ENCODE measurements around the gene RPS21. TPM values are rescaled to one million over a fixed set of nuclear protein-coding genes. Genes with fewer than 3 reads are reported as not detected.

Gene RPS21
- polyA plus RNA-seq, 4 donors: 2,127 to 8,814 (median 3,344) TPM

- Histone ChIP-seq H3K4me1 (ENCODE audit: control insufficient read depth in 3 of 3, insufficient read depth in 2 of 3, low read depth in 1 of 3, low read length in 2 of 3) (peaks cover 0 to 15% (median 5%) of the 10 kb centered on the region in 3 donors), H3K36me3 (ENCODE audit: control insufficient read depth in 3 of 3, insufficient read depth in 2 of 3, low read depth in 1 of 3, low read length in 3 of 3) (peaks cover 0 to 93% (median 10%) of the 10 kb centered on the region in 3 donors), H3K4me3 (ENCODE audit: low read depth in 1 of 3, low read length in 3 of 3) (no peak overlapping the region), H3K27ac (ENCODE audit: low read depth in 1 of 3, low read length in 2 of 3) (no peak overlapping the region), H3K27me3 (ENCODE audit: control insufficient read depth in 3 of 3, insufficient read depth in 3 of 3, low read length in 3 of 3) (no peaks in the 10 kb centered on the region), H3K9me3 (ENCODE audit: control insufficient read depth in 2 of 2, insufficient read depth in 1 of 2, low read depth in 1 of 2, low read length in 1 of 2) (no peaks in the 10 kb centered on the region)
- WGBS, 3 donors: 86 to 91% (median 90%) methylated on average over 20 to 21 of the region's 21 CpGs
- DNase-seq: no peak
- FAIRE-seq: no peak
These were observed 5.9 kb downstream of the RPS21 start for GRCh38 chr20:62392621-62393334.

GRCh38 chr20:62393335-62393665, 6.4 kb downstream of the RPS21 start:
- Histone ChIP-seq H3K27me3 (ENCODE audit: control insufficient read depth in 3 of 3, insufficient read depth in 3 of 3, low read length in 3 of 3) (no peaks in the 10 kb centered on the region), H3K4me1 (ENCODE audit: control insufficient read depth in 3 of 3, insufficient read depth in 2 of 3, low read depth in 1 of 3, low read length in 2 of 3) (peaks cover 0 to 10% (median 0%) of the 10 kb centered on the region in 3 donors), H3K36me3 (ENCODE audit: control insufficient read depth in 3 of 3, insufficient read depth in 2 of 3, low read depth in 1 of 3, low read length in 3 of 3) (peaks cover 0 to 90% (median 10%) of the 10 kb centered on the region in 3 donors), H3K27ac (ENCODE audit: low read depth in 1 of 3, low read length in 2 of 3) (no peak overlapping the region), H3K9me3 (ENCODE audit: control insufficient read depth in 2 of 2, insufficient read depth in 1 of 2, low read depth in 1 of 2, low read length in 1 of 2) (no peaks in the 10 kb centered on the region), H3K4me3 (ENCODE audit: low read depth in 1 of 3, low read length in 3 of 3) (no peak overlapping the region)
- WGBS, 3 donors: 79 to 87% (median 79%) methylated on average over 12 of the region's 12 CpGs
- FAIRE-seq: no peak
- no peak for DNase-seq

GRCh38 chr20:62393830-62394229, 6.9 kb downstream of the RPS21 start:
- DNase-seq (no peak), FAIRE-seq (no peak)
- WGBS, 3 donors: 91 to 92% (median 92%) methylated on average over 22 to 24 of the region's 24 CpGs
- Histone ChIP-seq H3K36me3 (ENCODE audit: control insufficient read depth in 3 of 3, insufficient read depth in 2 of 3, low read depth in 1 of 3, low read length in 3 of 3) (peaks cover 0 to 89% (median 10%) of the 10 kb centered on the region in 3 donors), H3K27ac (ENCODE audit: low read depth in 1 of 3, low read length in 2 of 3) (no peak overlapping the region), H3K4me1 (ENCODE audit: control insufficient read depth in 3 of 3, insufficient read depth in 2 of 3, low read depth in 1 of 3, low read length in 2 of 3) (peaks cover 0 to 5% (median 0%) of the 10 kb centered on the region in 3 donors), H3K9me3 (ENCODE audit: control insufficient read depth in 2 of 2, insufficient read depth in 1 of 2, low read depth in 1 of 2, low read length in 1 of 2) (no peaks in the 10 kb centered on the region), H3K27me3 (ENCODE audit: control insufficient read depth in 3 of 3, insufficient read depth in 3 of 3, low read length in 3 of 3) (no peaks in the 10 kb centered on the region), H3K4me3 (ENCODE audit: low read depth in 1 of 3, low read length in 3 of 3) (no peak overlapping the region)

- H3K27ac ChIP-seq (ENCODE audit: low read depth in 1 of 3, low read length in 2 of 3): no peak overlapping the region
- H3K9me3 ChIP-seq (ENCODE audit: control insufficient read depth in 2 of 2, insufficient read depth in 1 of 2, low read depth in 1 of 2, low read length in 1 of 2): no peaks in the 10 kb centered on the region
- DNase-seq (no peak), FAIRE-seq (no peak)
- no peaks in the 10 kb centered on the region for H3K27me3 ChIP-seq (ENCODE audit: control insufficient read depth in 3 of 3, insufficient read depth in 3 of 3, low read length in 3 of 3)
- no peak overlapping the region for H3K4me3 ChIP-seq (ENCODE audit: low read depth in 1 of 3, low read length in 3 of 3)
- H3K4me1 ChIP-seq (ENCODE audit: control insufficient read depth in 3 of 3, insufficient read depth in 2 of 3, low read depth in 1 of 3, low read length in 2 of 3): no peaks in the 10 kb centered on the region
- 93 to 95% (median 93%) methylated on average over 44 of the region's 44 CpGs for WGBS, 3 donors
- H3K36me3 ChIP-seq (ENCODE audit: control insufficient read depth in 3 of 3, insufficient read depth in 2 of 3, low read depth in 1 of 3, low read length in 3 of 3): peaks cover 0 to 82% (median 8%) of the 10 kb centered on the region in 3 donors
These were observed 7.6 kb downstream of the RPS21 start for GRCh38 chr20:62394248-62395245.

GRCh38 chr20:62395311-62396242, 8.7 kb downstream of the RPS21 start:
- FAIRE-seq (no peak), DNase-seq (no peak)
- 83 to 88% (median 85%) methylated on average over 26 to 27 of the region's 27 CpGs for WGBS, 3 donors
- Histone ChIP-seq H3K36me3 (ENCODE audit: control insufficient read depth in 3 of 3, insufficient read depth in 2 of 3, low read depth in 1 of 3, low read length in 3 of 3) (peaks cover 0 to 79% (median 6%) of the 10 kb centered on the region in 3 donors), H3K27me3 (ENCODE audit: control insufficient read depth in 3 of 3, insufficient read depth in 3 of 3, low read length in 3 of 3) (no peaks in the 10 kb centered on the region), H3K4me3 (ENCODE audit: low read depth in 1 of 3, low read length in 3 of 3) (no peak overlapping the region), H3K27ac (ENCODE audit: low read depth in 1 of 3, low read length in 2 of 3) (no peak overlapping the region), H3K9me3 (ENCODE audit: control insufficient read depth in 2 of 2, insufficient read depth in 1 of 2, low read depth in 1 of 2, low read length in 1 of 2) (no peaks in the 10 kb centered on the region), H3K4me1 (ENCODE audit: control insufficient read depth in 3 of 3, insufficient read depth in 2 of 3, low read depth in 1 of 3, low read length in 2 of 3) (no peaks in the 10 kb centered on the region)

- H3K4me3 ChIP-seq (ENCODE audit: low read depth in 1 of 3, low read length in 3 of 3): no peak overlapping the region
- no peaks in the 10 kb centered on the region for H3K9me3 ChIP-seq (ENCODE audit: control insufficient read depth in 2 of 2, insufficient read depth in 1 of 2, low read depth in 1 of 2, low read length in 1 of 2)
- DNase-seq (no peak), FAIRE-seq (no peak)
- no peaks in the 10 kb centered on the region for H3K27me3 ChIP-seq (ENCODE audit: control insufficient read depth in 3 of 3, insufficient read depth in 3 of 3, low read length in 3 of 3)
- no peak overlapping the region for H3K27ac ChIP-seq (ENCODE audit: low read depth in 1 of 3, low read length in 2 of 3)
- H3K4me1 ChIP-seq (ENCODE audit: control insufficient read depth in 3 of 3, insufficient read depth in 2 of 3, low read depth in 1 of 3, low read length in 2 of 3): no peaks in the 10 kb centered on the region
- 90 to 93% (median 92%) methylated on average over 34 to 35 of the region's 35 CpGs for WGBS, 3 donors
- peaks cover 0 to 78% (median 3%) of the 10 kb centered on the region in 3 donors for H3K36me3 ChIP-seq (ENCODE audit: control insufficient read depth in 3 of 3, insufficient read depth in 2 of 3, low read depth in 1 of 3, low read length in 3 of 3)
These were observed 9.7 kb downstream of the RPS21 start for GRCh38 chr20:62396367-62397239.

- no peak overlapping the region for H3K27ac ChIP-seq (ENCODE audit: low read depth in 1 of 3, low read length in 2 of 3)
- H3K9me3 ChIP-seq (ENCODE audit: control insufficient read depth in 2 of 2, insufficient read depth in 1 of 2, low read depth in 1 of 2, low read length in 1 of 2): no peaks in the 10 kb centered on the region
- no peak overlapping the region for H3K4me3 ChIP-seq (ENCODE audit: low read depth in 1 of 3, low read length in 3 of 3)
- H3K4me1 ChIP-seq (ENCODE audit: control insufficient read depth in 3 of 3, insufficient read depth in 2 of 3, low read depth in 1 of 3, low read length in 2 of 3): no peaks in the 10 kb centered on the region
- FAIRE-seq: no peak
- peaks cover 0 to 76% (median 3%) of the 10 kb centered on the region in 3 donors for H3K36me3 ChIP-seq (ENCODE audit: control insufficient read depth in 3 of 3, insufficient read depth in 2 of 3, low read depth in 1 of 3, low read length in 3 of 3)
- no peak for DNase-seq
- WGBS, 3 donors: 93 to 95% (median 95%) methylated on average over 17 to 19 of the region's 19 CpGs
- no peaks in the 10 kb centered on the region for H3K27me3 ChIP-seq (ENCODE audit: control insufficient read depth in 3 of 3, insufficient read depth in 3 of 3, low read length in 3 of 3)
These were observed 11.4 kb downstream of the RPS21 start for GRCh38 chr20:62398120-62398821.
